HepG2 (cell line): ENCODE results near the gene SLC38A3. TPM values are rescaled to one million over a fixed set of nuclear protein-coding genes. Genes with fewer than 3 reads are reported as not detected.

ENCODE experiments used
- JARID2 ChIP-seq: sonication (generic); formaldehyde crosslinking; IDR thresholded peaks from 2 replicates; pipeline ENCODE4 v1.8.1; 2023; ENCODE audit warnings: missing genetic modification reagents, inconsistent platforms; ENCODE audit not compliant: insufficient replicate concordance
- KDM4B ChIP-seq: sonication (generic); formaldehyde crosslinking; IDR thresholded peaks from 2 replicates; pipeline ENCODE4 v1.4.0; 2020; ENCODE audit warnings: missing genetic modification reagents
- KLF13 ChIP-seq: sonication (generic); formaldehyde crosslinking; IDR thresholded peaks from 2 replicates; pipeline ENCODE4 v1.4.0; 2020; ENCODE audit warnings: mild to moderate bottlenecking, missing genetic modification reagents
- MAF1 ChIP-seq: sonication (generic); formaldehyde crosslinking; IDR thresholded peaks from 2 replicates; pipeline ENCODE4 v1.5.0; 2020; ENCODE audit warnings: missing genetic modification reagents, borderline replicate concordance
- NFE2L1 ChIP-seq: sonication (generic); formaldehyde crosslinking; IDR thresholded peaks from 2 replicates; pipeline ENCODE4 v1.4.0; 2020; ENCODE audit warnings: missing genetic modification reagents, mild to moderate bottlenecking, borderline replicate concordance
- NFE2L2 ChIP-seq: fragments of 150-350 bp; IDR thresholded peaks from 2 replicates; pipeline ENCODE4 v1.6.1; 2014; ENCODE audit warnings: low read length
- ZBTB44 ChIP-seq: sonication (generic); formaldehyde crosslinking; IDR thresholded peaks from 2 replicates; pipeline ENCODE4 v1.4.0; 2020; ENCODE audit warnings: missing genetic modification reagents
- ZFX ChIP-seq: sonication (generic); formaldehyde crosslinking; IDR thresholded peaks from 2 replicates; pipeline ENCODE4 v1.4.0; 2020; ENCODE audit warnings: mild to moderate bottlenecking, low read depth, missing genetic modification reagents, moderate library complexity
- ZNF530 ChIP-seq: sonication (generic); formaldehyde crosslinking; IDR thresholded peaks from 2 replicates; pipeline ENCODE4 v1.5.0; 2020; ENCODE audit warnings: low read depth, mild to moderate bottlenecking, missing genetic modification reagents
- polyA plus RNA-seq, 8 experiments: library from polyadenylated mRNA; depleted of rRNA in 3 of 8; stranded (reverse) in 7 of 8; unstranded in 1 of 8; fragments of >200 nt; fragmentation: Illumina TruSeq in 4 of 8; extraction: Trizol in 4 of 8; gene quantifications; 2 replicates each; pipeline versions ENCODE4 v1.2.1 to v1.2.3, GENCODE V29; 2011 to 2016; ENCODE audit warnings: low read depth in 4 of 8, missing spikeins in 1 of 8, mixed read lengths in 1 of 8; ENCODE audit not compliant: insufficient read depth in 1 of 8
- total RNA-seq, 5 experiments: library from RNA; depleted of rRNA; stranded (reverse); fragments of >200 nt; fragmentation: Illumina TruSeq; extraction: Trizol; gene quantifications; 2 replicates each; pipeline ENCODE4 v1.2.3, GENCODE V29; 2016; ENCODE audit warnings: low read depth in 1 of 5
- TF ChIP-seq, protein P1 (sequence below): sonication (generic); formaldehyde crosslinking; IDR thresholded peaks from 2 replicates; pipeline ENCODE4 v1.4.0; 2020; ENCODE audit warnings: missing genetic modification reagents, borderline replicate concordance
- TF ChIP-seq, protein P2 (sequence below): sonication (generic); formaldehyde crosslinking; IDR thresholded peaks from 2 replicates; pipeline ENCODE4 v1.4.0; 2020; ENCODE audit warnings: missing genetic modification reagents, mild to moderate bottlenecking, borderline replicate concordance
- TF ChIP-seq, protein P3 (sequence below): sonication (generic); formaldehyde crosslinking; IDR thresholded peaks from 2 replicates; pipeline ENCODE4 v1.4.0; 2020; ENCODE audit warnings: missing genetic modification reagents

Gene SLC38A3
- total and polyA plus RNA-seq, 2 of the 13 experiments (the other 11 are each of a cell fraction or from before 2014, with no cell fraction given): 29.8 to 164 TPM

GRCh38 chr3:50270422-50271224 is 65.6 kb downstream of the SLC38A3 start (continued):
- TF ChIP-seq NFE2L1 (CRISPR knock-in tag): no peak
- TF ChIP-seq JARID2 (CRISPR knock-in tag): no peak
- TF ChIP-seq, protein P1, sequence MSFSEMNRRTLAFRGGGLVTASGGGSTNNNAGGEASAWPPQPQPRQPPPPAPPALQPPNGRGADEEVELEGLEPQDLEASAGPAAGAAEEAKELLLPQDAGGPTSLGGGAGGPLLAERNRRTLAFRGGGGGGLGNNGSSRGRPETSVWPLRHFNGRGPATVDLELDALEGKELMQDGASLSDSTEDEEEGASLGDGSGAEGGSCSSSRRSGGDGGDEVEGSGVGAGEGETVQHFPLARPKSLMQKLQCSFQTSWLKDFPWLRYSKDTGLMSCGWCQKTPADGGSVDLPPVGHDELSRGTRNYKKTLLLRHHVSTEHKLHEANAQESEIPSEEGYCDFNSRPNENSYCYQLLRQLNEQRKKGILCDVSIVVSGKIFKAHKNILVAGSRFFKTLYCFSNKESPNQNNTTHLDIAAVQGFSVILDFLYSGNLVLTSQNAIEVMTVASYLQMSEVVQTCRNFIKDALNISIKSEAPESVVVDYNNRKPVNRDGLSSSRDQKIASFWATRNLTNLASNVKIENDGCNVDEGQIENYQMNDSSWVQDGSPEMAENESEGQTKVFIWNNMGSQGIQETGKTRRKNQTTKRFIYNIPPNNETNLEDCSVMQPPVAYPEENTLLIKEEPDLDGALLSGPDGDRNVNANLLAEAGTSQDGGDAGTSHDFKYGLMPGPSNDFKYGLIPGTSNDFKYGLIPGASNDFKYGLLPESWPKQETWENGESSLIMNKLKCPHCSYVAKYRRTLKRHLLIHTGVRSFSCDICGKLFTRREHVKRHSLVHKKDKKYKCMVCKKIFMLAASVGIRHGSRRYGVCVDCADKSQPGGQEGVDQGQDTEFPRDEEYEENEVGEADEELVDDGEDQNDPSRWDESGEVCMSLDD (CRISPR knock-in tag): no peak; the same call in 1 of the 2 replicates
- TF ChIP-seq MAF1 (CRISPR knock-in tag): no peak
- TF ChIP-seq KDM4B: no peak
- TF ChIP-seq, protein P2, sequence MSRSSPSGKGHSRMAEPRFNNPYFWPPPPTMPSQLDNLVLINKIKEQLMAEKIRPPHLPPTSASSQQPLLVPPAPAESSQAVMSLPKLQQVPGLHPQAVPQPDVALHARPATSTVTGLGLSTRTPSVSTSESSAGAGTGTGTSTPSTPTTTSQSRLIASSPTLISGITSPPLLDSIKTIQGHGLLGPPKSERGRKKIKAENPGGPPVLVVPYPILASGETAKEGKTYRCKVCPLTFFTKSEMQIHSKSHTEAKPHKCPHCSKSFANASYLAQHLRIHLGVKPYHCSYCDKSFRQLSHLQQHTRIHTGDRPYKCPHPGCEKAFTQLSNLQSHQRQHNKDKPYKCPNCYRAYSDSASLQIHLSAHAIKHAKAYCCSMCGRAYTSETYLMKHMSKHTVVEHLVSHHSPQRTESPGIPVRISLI: no peak
- peak; percentile 39; the same call in 1 of the 2 replicates for TF ChIP-seq ZFX
- TF ChIP-seq ZBTB44 (CRISPR knock-in tag): no peak
- TF ChIP-seq NFE2L2: no peak
- TF ChIP-seq KLF13 (CRISPR knock-in tag): no peak
- TF ChIP-seq, protein P3, sequence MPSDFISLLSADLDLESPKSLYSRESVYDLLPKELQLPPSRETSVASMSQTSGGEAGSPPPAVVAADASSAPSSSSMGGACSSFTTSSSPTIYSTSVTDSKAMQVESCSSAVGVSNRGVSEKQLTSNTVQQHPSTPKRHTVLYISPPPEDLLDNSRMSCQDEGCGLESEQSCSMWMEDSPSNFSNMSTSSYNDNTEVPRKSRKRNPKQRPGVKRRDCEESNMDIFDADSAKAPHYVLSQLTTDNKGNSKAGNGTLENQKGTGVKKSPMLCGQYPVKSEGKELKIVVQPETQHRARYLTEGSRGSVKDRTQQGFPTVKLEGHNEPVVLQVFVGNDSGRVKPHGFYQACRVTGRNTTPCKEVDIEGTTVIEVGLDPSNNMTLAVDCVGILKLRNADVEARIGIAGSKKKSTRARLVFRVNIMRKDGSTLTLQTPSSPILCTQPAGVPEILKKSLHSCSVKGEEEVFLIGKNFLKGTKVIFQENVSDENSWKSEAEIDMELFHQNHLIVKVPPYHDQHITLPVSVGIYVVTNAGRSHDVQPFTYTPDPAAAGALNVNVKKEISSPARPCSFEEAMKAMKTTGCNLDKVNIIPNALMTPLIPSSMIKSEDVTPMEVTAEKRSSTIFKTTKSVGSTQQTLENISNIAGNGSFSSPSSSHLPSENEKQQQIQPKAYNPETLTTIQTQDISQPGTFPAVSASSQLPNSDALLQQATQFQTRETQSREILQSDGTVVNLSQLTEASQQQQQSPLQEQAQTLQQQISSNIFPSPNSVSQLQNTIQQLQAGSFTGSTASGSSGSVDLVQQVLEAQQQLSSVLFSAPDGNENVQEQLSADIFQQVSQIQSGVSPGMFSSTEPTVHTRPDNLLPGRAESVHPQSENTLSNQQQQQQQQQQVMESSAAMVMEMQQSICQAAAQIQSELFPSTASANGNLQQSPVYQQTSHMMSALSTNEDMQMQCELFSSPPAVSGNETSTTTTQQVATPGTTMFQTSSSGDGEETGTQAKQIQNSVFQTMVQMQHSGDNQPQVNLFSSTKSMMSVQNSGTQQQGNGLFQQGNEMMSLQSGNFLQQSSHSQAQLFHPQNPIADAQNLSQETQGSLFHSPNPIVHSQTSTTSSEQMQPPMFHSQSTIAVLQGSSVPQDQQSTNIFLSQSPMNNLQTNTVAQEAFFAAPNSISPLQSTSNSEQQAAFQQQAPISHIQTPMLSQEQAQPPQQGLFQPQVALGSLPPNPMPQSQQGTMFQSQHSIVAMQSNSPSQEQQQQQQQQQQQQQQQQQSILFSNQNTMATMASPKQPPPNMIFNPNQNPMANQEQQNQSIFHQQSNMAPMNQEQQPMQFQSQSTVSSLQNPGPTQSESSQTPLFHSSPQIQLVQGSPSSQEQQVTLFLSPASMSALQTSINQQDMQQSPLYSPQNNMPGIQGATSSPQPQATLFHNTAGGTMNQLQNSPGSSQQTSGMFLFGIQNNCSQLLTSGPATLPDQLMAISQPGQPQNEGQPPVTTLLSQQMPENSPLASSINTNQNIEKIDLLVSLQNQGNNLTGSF (CRISPR knock-in tag): no peak
- no peak for TF ChIP-seq ZNF530 (CRISPR knock-in tag)
